ENCODE results near the gene NDUFV1.
"Not testable (repeated sequence)": the region's sequence is repeated elsewhere in the genome, so short reads cannot be mapped to it uniquely, and the experiment has no call there.

Gene NDUFV1

GRCh38 chr11:67586568-67587250, 20.0 kb upstream of the NDUFV1 start:
- DNase-seq (ENCODE audit: low spot score): no peak

GRCh38 chr11:67588136-67588503, 18.6 kb upstream of the NDUFV1 start:
- no peak for DNase-seq (ENCODE audit: low spot score)

GRCh38 chr11:67588899-67589415, 17.8 kb upstream of the NDUFV1 start:
- DNase-seq (ENCODE audit: low spot score): not testable (repeated sequence)

GRCh38 chr11:67592880-67593564, 13.7 kb upstream of the NDUFV1 start:
- no peak for DNase-seq (ENCODE audit: low spot score)

DNA sequence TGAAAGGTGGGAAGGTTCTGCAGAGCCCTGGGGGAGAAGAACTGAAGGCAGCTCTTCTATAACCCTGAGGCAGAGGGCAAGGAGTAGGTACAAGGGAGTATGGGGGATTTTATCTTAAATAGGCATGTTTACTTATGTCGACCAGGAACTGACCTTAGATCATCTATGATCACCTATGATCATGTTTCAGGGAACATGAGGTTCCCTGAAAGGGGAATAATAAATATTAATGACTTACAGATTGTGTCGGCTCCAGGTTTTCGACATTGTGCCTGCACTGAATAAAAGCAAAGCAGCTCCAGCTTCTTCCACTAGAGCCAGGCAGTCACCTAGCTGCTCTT, 13.2 kb upstream of the NDUFV1 start:
- DNase-seq (ENCODE audit: low spot score): no peak

- DNase-seq (ENCODE audit: low spot score): no peak
These were observed 12.3 kb upstream of the NDUFV1 start for GRCh38 chr11:67594480-67594879.

GRCh38 chr11:67596753-67597300, 9.9 kb upstream of the NDUFV1 start:
- no peak for DNase-seq (ENCODE audit: low spot score)

GRCh38 chr11:67597458-67597857, 9.3 kb upstream of the NDUFV1 start:
- not testable (repeated sequence) for DNase-seq (ENCODE audit: low spot score)

DNA sequence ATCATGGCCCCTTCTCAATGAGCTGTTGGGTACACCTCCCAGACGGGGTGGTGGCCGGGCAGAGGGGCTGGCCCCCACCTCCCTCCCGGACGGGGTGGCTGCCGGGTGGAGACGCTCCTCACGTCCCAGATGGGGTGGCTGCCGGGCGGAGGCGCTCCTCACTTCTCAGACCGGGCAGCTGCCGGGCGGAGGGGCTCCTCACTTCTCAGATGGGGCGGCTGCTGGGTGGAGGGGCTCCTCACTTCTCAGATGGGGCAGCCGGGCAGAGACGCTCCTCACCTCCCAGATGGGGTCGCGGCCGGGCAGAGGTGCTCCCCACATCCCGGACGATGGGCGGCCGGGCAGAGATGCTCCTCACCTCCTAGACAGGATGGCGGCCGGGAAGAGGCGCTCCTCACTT, 8.8 kb upstream of the NDUFV1 start:
- not testable (repeated sequence) for DNase-seq (ENCODE audit: low spot score)

GRCh38 chr11:67599149-67599548, 7.6 kb upstream of the NDUFV1 start:
- DNase-seq (ENCODE audit: low spot score): no peak

DNA sequence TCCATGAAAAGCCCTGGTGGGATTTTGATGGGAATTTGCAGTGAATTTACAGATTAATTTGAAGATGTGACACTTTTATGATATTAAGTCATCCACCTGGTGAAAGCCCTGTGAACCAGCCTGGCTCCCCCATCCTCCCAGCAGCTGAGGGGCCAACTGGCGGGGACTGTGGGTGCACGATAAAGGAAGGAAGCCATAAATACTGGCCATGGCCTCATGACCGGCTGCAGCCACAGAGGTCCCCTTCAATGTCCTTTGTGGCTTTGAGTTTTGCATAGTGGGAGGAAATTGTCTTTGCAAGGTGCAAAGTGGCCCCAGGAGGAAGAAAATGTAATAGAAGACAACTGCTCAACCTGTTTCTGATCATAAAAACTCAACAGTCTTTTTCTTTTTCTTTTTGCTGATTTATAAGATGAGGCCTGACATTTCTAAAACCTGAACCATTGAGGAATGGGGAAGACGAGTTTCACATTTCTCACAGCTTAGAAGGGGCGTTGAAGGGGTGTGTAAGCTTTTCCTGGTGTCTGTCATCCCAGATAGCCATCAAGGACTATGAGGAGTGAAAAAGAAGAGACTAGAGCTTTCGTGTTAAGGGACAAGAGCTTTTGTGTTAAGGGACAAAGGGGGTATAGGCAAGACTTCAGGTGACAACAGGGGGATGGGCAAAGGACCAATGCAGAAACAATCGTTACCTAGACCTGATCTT, 6.3 kb upstream of the NDUFV1 start:
- no peak for DNase-seq (ENCODE audit: low spot score)

DNA sequence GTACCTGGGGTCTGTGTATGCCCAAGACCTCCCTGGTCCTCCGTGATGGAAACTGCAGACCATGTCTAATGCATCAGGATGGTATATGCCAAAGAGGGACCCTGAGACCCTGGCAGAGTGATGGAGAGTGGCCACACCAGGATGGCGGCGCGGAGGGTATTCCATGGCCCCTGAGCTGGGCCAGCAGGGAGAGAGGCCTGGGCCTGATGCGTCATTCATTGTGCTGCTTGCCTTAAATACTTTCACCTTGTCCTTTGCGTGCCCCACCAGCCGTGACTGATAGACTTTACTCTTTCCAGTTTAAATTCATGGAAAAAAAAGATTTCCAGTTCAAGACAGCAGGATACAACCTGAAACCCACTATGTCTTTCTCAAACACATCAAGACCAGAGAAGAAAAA, 5.6 kb upstream of the NDUFV1 start:
- DNase-seq (ENCODE audit: low spot score): no peak

- not testable (repeated sequence) for DNase-seq (ENCODE audit: low spot score)
These were observed 2.6 kb upstream of the NDUFV1 start for GRCh38 chr11:67604119-67604518.

- no peak for DNase-seq (ENCODE audit: low spot score)
These were observed 1.9 kb upstream of the NDUFV1 start for GRCh38 chr11:67604815-67605214.

DNA sequence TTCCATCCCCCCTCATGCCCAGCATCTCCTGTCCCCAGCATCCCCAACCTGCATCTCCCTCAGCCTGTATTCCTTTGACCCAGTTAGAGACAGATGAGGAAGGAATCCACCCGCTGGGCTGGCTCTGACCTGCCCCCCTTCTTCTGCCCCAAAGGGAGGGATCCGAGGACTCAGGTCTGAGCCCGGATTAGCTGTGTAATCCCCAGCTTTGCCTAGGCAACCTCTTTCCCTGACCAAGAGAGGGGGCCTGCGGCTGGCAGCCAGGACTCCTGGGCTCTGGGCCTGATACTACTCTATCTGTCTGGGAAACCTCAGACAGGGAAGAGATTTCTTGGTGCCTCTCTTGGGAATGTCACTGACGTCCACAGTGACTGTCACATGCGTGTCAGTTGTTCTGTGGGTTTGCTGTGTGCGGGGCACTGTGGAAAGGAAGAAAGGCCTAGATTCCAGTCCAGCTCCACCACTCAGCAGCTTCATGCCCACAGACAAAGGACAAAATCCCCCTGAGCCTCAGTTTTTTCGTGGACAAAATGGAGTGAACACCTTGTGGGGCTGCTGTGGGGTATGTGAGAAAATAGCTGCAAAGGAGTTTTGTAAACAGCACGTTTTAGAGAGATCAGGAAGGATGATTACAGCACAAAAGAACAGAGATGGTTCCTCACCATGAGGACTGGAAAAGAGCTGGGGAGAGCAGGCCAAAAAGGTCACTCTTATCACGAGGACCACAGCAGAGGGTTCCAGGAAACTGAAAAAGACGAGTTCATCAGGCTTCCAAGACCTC, 1.3 kb upstream of the NDUFV1 start:
- no peak for DNase-seq (ENCODE audit: low spot score)

- no peak for DNase-seq (ENCODE audit: low spot score)
These were observed 644 bp upstream of the NDUFV1 start for GRCh38 chr11:67606093-67606491.

- no peak for DNase-seq (ENCODE audit: low spot score)
These were observed 771 bp downstream of the NDUFV1 start for GRCh38 chr11:67607507-67607906.

DNA sequence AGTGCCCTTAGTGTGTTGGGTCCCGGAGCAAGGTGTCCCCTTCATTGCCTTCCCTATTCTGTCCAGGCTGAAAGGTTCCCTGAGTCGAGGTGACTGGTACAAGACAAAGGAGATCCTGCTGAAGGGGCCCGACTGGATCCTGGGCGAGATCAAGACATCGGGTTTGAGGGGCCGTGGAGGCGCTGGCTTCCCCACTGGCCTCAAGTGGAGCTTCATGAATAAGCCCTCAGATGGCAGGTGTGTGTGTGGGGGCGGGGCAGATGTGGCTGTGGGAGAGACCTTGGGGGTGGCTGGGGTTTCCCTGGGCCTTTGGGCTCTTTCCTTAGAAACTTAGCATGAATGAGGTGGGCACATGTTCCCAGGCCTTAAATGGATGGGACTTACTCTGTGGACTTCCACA, 1.8 kb downstream of the NDUFV1 start:
- no peak for DNase-seq (ENCODE audit: low spot score)

- no peak for DNase-seq (ENCODE audit: low spot score)
These were observed 2.6 kb downstream of the NDUFV1 start for GRCh38 chr11:67609316-67609715.

DNA sequence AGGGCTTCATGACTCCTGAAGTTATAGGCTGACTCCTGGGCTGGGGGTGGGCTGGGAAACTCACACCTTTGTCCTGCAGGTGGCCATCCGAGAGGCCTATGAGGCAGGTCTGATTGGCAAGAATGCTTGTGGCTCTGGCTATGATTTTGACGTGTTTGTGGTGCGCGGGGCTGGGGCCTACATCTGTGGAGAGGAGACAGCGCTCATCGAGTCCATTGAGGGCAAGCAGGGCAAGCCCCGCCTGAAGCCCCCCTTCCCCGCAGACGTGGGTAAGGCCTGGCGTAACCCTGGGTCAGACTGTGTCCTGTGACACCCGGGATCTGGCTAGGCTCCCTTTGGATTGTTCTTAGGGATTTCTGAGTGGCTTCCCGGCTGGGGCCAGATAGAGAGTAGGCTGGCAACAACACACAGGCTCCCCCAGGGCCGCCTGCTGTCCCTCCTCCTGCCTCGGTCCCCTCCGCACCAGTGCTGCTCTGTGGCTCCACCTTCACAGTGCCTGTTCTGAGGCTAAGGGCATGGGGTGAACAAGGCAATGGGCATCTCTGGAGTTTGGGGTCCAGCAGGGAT, 3.6 kb downstream of the NDUFV1 start:
- no peak for DNase-seq (ENCODE audit: low spot score)

GRCh38 chr11:67611165-67611564, 4.4 kb downstream of the NDUFV1 start:
- DNase-seq (ENCODE audit: low spot score): no peak

All from pons (tissue), 1 donor.